Measurements from ENCODE around the gene SMARCD3. TPM values are rescaled to one million over a fixed set of nuclear protein-coding genes. Genes with fewer than 3 reads are reported as not detected.

SMARCD3 gene
- total and polyA plus RNA-seq, 4 donors = 84.2 to 298 (median 208) TPM

- DNase-seq (ENCODE audit: low read depth in 4 of 6, low spot score in 6 of 6) = peak in 1 of 6 donors; percentile 12
- Histone ChIP-seq H3K9me3 (ENCODE audit: control insufficient read depth, insufficient read depth, low read length) (no peaks in the 10 kb centered on the region), H3K4me1 (ENCODE audit: control insufficient read depth, insufficient read depth, low read length) (no peaks in the 10 kb centered on the region), H3K27me3 (ENCODE audit: control insufficient read depth, insufficient read depth, low read length) (peaks cover 10% of the 10 kb centered on the region), H3K4me3 (ENCODE audit: low read depth, low read length) (no peak overlapping the region), H3K36me3 (ENCODE audit: control insufficient read depth, insufficient read depth, low read length) (no peaks in the 10 kb centered on the region), H3K27ac (ENCODE audit: low read depth, low read length) (no peak overlapping the region)
- WGBS (ENCODE audit: insufficient coverage) = 82% methylated on average over 8 of the region's 9 CpGs
Observed at GRCh38 chr7:151206914-151207313, 41.6 kb downstream of the SMARCD3 start.

GRCh38 chr7:151205730-151206129, 42.8 kb downstream of the SMARCD3 start:
- DNase-seq (ENCODE audit: low read depth in 4 of 6, low spot score in 6 of 6) = no peak
- Histone ChIP-seq H3K36me3 (ENCODE audit: control insufficient read depth, insufficient read depth, low read length) (no peaks in the 10 kb centered on the region), H3K4me3 (ENCODE audit: low read depth, low read length) (no peak overlapping the region), H3K4me1 (ENCODE audit: control insufficient read depth, insufficient read depth, low read length) (no peaks in the 10 kb centered on the region), H3K27me3 (ENCODE audit: control insufficient read depth, insufficient read depth, low read length) (peaks cover 10% of the 10 kb centered on the region), H3K27ac (ENCODE audit: low read depth, low read length) (no peak overlapping the region), H3K9me3 (ENCODE audit: control insufficient read depth, insufficient read depth, low read length) (no peaks in the 10 kb centered on the region)
- no CpG with 5 or more reads among the region's 6 CpGs for WGBS (ENCODE audit: insufficient coverage)

GRCh38 chr7:151204383-151205032, 44.0 kb downstream of the SMARCD3 start:
- H3K27me3 ChIP-seq (ENCODE audit: control insufficient read depth, insufficient read depth, low read length) = peaks cover 10% of the 10 kb centered on the region
- 70% methylated on average over 48 of the region's 48 CpGs for WGBS (ENCODE audit: insufficient coverage)

GRCh38 chr7:151202836-151203235, 45.7 kb downstream of the SMARCD3 start:
- 96% methylated on average over 8 of the region's 9 CpGs for WGBS (ENCODE audit: insufficient coverage)
- DNase-seq (ENCODE audit: low read depth in 4 of 6, low spot score in 6 of 6) = no peak
- Histone ChIP-seq H3K4me1 (ENCODE audit: control insufficient read depth, insufficient read depth, low read length) (peaks cover 22% of the 10 kb centered on the region), H3K27ac (ENCODE audit: low read depth, low read length) (no peak overlapping the region), H3K9me3 (ENCODE audit: control insufficient read depth, insufficient read depth, low read length) (no peaks in the 10 kb centered on the region), H3K4me3 (ENCODE audit: low read depth, low read length) (no peak overlapping the region), H3K36me3 (ENCODE audit: control insufficient read depth, insufficient read depth, low read length) (no peaks in the 10 kb centered on the region), H3K27me3 (ENCODE audit: control insufficient read depth, insufficient read depth, low read length) (peaks cover 10% of the 10 kb centered on the region)

More at GRCh38 chr7:151204383-151205032, 44.0 kb downstream of the SMARCD3 start:
- H3K36me3 ChIP-seq (ENCODE audit: control insufficient read depth, insufficient read depth, low read length) = no peaks in the 10 kb centered on the region
- H3K4me1 ChIP-seq (ENCODE audit: control insufficient read depth, insufficient read depth, low read length) = peaks cover 10% of the 10 kb centered on the region
- no peak overlapping the region for H3K27ac ChIP-seq (ENCODE audit: low read depth, low read length)
- H3K4me3 ChIP-seq (ENCODE audit: low read depth, low read length) = no peak overlapping the region
- H3K9me3 ChIP-seq (ENCODE audit: control insufficient read depth, insufficient read depth, low read length) = no peaks in the 10 kb centered on the region
- no peak for DNase-seq (ENCODE audit: low read depth in 4 of 6, low spot score in 6 of 6)

- no peaks in the 10 kb centered on the region for H3K9me3 ChIP-seq (ENCODE audit: control insufficient read depth, insufficient read depth, low read length)
- 86% methylated on average over 4 of the region's 4 CpGs for WGBS (ENCODE audit: insufficient coverage)
- no peak overlapping the region for H3K27ac ChIP-seq (ENCODE audit: low read depth, low read length)
- no peak for DNase-seq (ENCODE audit: low read depth in 4 of 6, low spot score in 6 of 6)
- no peak overlapping the region for H3K4me3 ChIP-seq (ENCODE audit: low read depth, low read length)
- H3K36me3 ChIP-seq (ENCODE audit: control insufficient read depth, insufficient read depth, low read length) = no peaks in the 10 kb centered on the region
- peaks cover 22% of the 10 kb centered on the region for H3K4me1 ChIP-seq (ENCODE audit: control insufficient read depth, insufficient read depth, low read length)
- H3K27me3 ChIP-seq (ENCODE audit: control insufficient read depth, insufficient read depth, low read length) = peaks cover 10% of the 10 kb centered on the region
Observed at GRCh38 chr7:151201751-151202150, 46.7 kb downstream of the SMARCD3 start.

GRCh38 chr7:151201344-151201743, 47.1 kb downstream of the SMARCD3 start:
- WGBS (ENCODE audit: insufficient coverage) = 77% methylated on average over 2 of the region's 3 CpGs
- DNase-seq (ENCODE audit: low read depth in 4 of 6, low spot score in 6 of 6) = no peak
- no peaks in the 10 kb centered on the region for H3K9me3 ChIP-seq (ENCODE audit: control insufficient read depth, insufficient read depth, low read length)
- H3K4me3 ChIP-seq (ENCODE audit: low read depth, low read length) = no peak overlapping the region
- peaks cover 22% of the 10 kb centered on the region for H3K4me1 ChIP-seq (ENCODE audit: control insufficient read depth, insufficient read depth, low read length)
- H3K27ac ChIP-seq (ENCODE audit: low read depth, low read length) = no peak overlapping the region
- H3K36me3 ChIP-seq (ENCODE audit: control insufficient read depth, insufficient read depth, low read length) = no peaks in the 10 kb centered on the region
- peaks cover 10% of the 10 kb centered on the region for H3K27me3 ChIP-seq (ENCODE audit: control insufficient read depth, insufficient read depth, low read length)

- DNase-seq (ENCODE audit: low read depth in 4 of 6, low spot score in 6 of 6) = peak; percentile 17 to 93 (median 38)
- Histone ChIP-seq H3K27me3 (ENCODE audit: control insufficient read depth, insufficient read depth, low read length) (peaks cover 3% of the 10 kb centered on the region), H3K4me3 (ENCODE audit: low read depth, low read length) (no peak overlapping the region), H3K4me1 (ENCODE audit: control insufficient read depth, insufficient read depth, low read length) (peaks cover 22% of the 10 kb centered on the region), H3K27ac (ENCODE audit: low read depth, low read length) (peak overlapping the region; percentile 66), H3K36me3 (ENCODE audit: control insufficient read depth, insufficient read depth, low read length) (no peaks in the 10 kb centered on the region), H3K9me3 (ENCODE audit: control insufficient read depth, insufficient read depth, low read length) (no peaks in the 10 kb centered on the region)
- 7% methylated on average over 20 of the region's 30 CpGs for WGBS (ENCODE audit: insufficient coverage)
Observed at GRCh38 chr7:151198945-151199848, 49.3 kb downstream of the SMARCD3 start.

GRCh38 chr7:151197932-151198331, 50.6 kb downstream of the SMARCD3 start:
- H3K9me3 ChIP-seq (ENCODE audit: control insufficient read depth, insufficient read depth, low read length) = no peaks in the 10 kb centered on the region
- no peak for DNase-seq (ENCODE audit: low read depth in 4 of 6, low spot score in 6 of 6)
- no peaks in the 10 kb centered on the region for H3K36me3 ChIP-seq (ENCODE audit: control insufficient read depth, insufficient read depth, low read length)
- peaks cover 22% of the 10 kb centered on the region for H3K4me1 ChIP-seq (ENCODE audit: control insufficient read depth, insufficient read depth, low read length)
- no peak overlapping the region for H3K27ac ChIP-seq (ENCODE audit: low read depth, low read length)
- H3K27me3 ChIP-seq (ENCODE audit: control insufficient read depth, insufficient read depth, low read length) = no peaks in the 10 kb centered on the region
- no peak overlapping the region for H3K4me3 ChIP-seq (ENCODE audit: low read depth, low read length)

- 71% methylated on average over 10 of the region's 19 CpGs for WGBS (ENCODE audit: insufficient coverage)
- no peak for DNase-seq (ENCODE audit: low read depth in 4 of 6, low spot score in 6 of 6)
- H3K27ac ChIP-seq (ENCODE audit: low read depth, low read length) = no peak overlapping the region
Observed at GRCh38 chr7:151195616-151196450, 52.7 kb downstream of the SMARCD3 start.

More at GRCh38 chr7:151195616-151196450, 52.7 kb downstream of the SMARCD3 start:
- H3K9me3 ChIP-seq (ENCODE audit: control insufficient read depth, insufficient read depth, low read length) = no peaks in the 10 kb centered on the region
- no peak overlapping the region for H3K4me3 ChIP-seq (ENCODE audit: low read depth, low read length)
- no peaks in the 10 kb centered on the region for H3K27me3 ChIP-seq (ENCODE audit: control insufficient read depth, insufficient read depth, low read length)
- no peaks in the 10 kb centered on the region for H3K36me3 ChIP-seq (ENCODE audit: control insufficient read depth, insufficient read depth, low read length)
- H3K4me1 ChIP-seq (ENCODE audit: control insufficient read depth, insufficient read depth, low read length) = peaks cover 22% of the 10 kb centered on the region

All from spinal cord (tissue), 10 donors.